Mucosa of rectum (tissue), 2 donors: ENCODE results near the gene MARK2.
A peak's percentile ranks its signal among the peaks of the same experiment; 100 is the strongest.
"Not testable (repeated sequence)": the region's sequence is repeated elsewhere in the genome, so short reads cannot be mapped to it uniquely, and the experiment has no call there.

Source experiments
- H3K27ac ChIP-seq, 2 donors: one replicate each; pipeline ENCODE4 v1.7.0; 2013; ENCODE audit warnings: inconsistent platforms in 2 of 2, low read depth in 2 of 2, low read length in 2 of 2
- H3K27me3 ChIP-seq, 2 donors: one replicate each; pipeline ENCODE4 v1.7.0; 2013; ENCODE audit warnings: low read length in 2 of 2; ENCODE audit not compliant: control insufficient read depth in 2 of 2, insufficient read depth in 2 of 2
- H3K36me3 ChIP-seq, 2 donors: one replicate each; pipeline ENCODE4 v1.7.0; 2013; ENCODE audit warnings: low read length in 2 of 2; ENCODE audit not compliant: control insufficient read depth in 2 of 2, insufficient read depth in 2 of 2
- H3K4me1 ChIP-seq, 2 donors: one replicate each; pipeline ENCODE4 v1.7.0; 2013; ENCODE audit warnings: low read length in 2 of 2, mild to moderate bottlenecking in 1 of 2; ENCODE audit not compliant: control insufficient read depth in 2 of 2, insufficient read depth in 2 of 2
- H3K4me3 ChIP-seq, 2 donors: one replicate each; pipeline ENCODE4 v1.7.0; 2013; ENCODE audit warnings: low read length in 2 of 2
- H3K9ac ChIP-seq, 2 donors: one replicate each; pipeline ENCODE4 v1.7.0; 2013; ENCODE audit warnings: low read length in 2 of 2, low read depth in 1 of 2, mild to moderate bottlenecking in 1 of 2
- H3K9me3 ChIP-seq, 2 donors: one replicate each; pipeline ENCODE4 v1.7.0; 2013; ENCODE audit warnings: low read length in 2 of 2; ENCODE audit not compliant: control insufficient read depth in 2 of 2
- donor health status: healthy.
- donor health status: Normal muscosa, but diverticular disease.

The MARK2 gene

GRCh38 chr11:63838678-63839507 is at the start of gene MARK2:
MARK2 (plus strand) TSS chr11:63839110; CDS start chr11:63839507, 397 bp downstream.
- H3K4me1 ChIP-seq, result peaks cover 42 to 47% of the 10 kb centered on the region in 2 donors
- H3K9me3 ChIP-seq, result no peaks in the 10 kb centered on the region
- peaks cover 3 to 9% of the 10 kb centered on the region in 2 donors for H3K36me3 ChIP-seq
- peak within 1 kb of the TSS; percentile 88 to 93 for H3K9ac ChIP-seq
- H3K4me3 ChIP-seq, result peak within 1 kb of the TSS; percentile 91 to 97
- no peaks in the 10 kb centered on the region for H3K27me3 ChIP-seq
- H3K27ac ChIP-seq, result peak within 1 kb of the TSS; percentile 84 to 91

GRCh38 chr11:63791495-63792167 is 47.3 kb upstream of the MARK2 start:
- no peaks in the 10 kb centered on the region for H3K4me1 ChIP-seq
- H3K9me3 ChIP-seq, result peaks cover 2 to 3% of the 10 kb centered on the region in 2 donors
- H3K36me3 ChIP-seq, result no peaks in the 10 kb centered on the region
- H3K27ac ChIP-seq, result no peak overlapping the region
- H3K9ac ChIP-seq, result no peak overlapping the region
- H3K27me3 ChIP-seq, result no peaks in the 10 kb centered on the region
- H3K4me3 ChIP-seq, result no peak overlapping the region

GRCh38 chr11:63793161-63793560 is 45.7 kb upstream of the MARK2 start:
- Histone ChIP-seq H3K27ac (no peak overlapping the region), H3K9me3 (peaks cover 2 to 3% of the 10 kb centered on the region in 2 donors), H3K36me3 (no peaks in the 10 kb centered on the region), H3K4me1 (no peaks in the 10 kb centered on the region), H3K27me3 (no peaks in the 10 kb centered on the region), H3K9ac (no peak overlapping the region), H3K4me3 (no peak overlapping the region)

GRCh38 chr11:63795066-63795465 is 43.8 kb upstream of the MARK2 start:
- Histone ChIP-seq H3K4me1 (no peaks in the 10 kb centered on the region), H3K27me3 (no peaks in the 10 kb centered on the region), H3K4me3 (no peak overlapping the region), H3K9me3 (peaks cover 2 to 3% of the 10 kb centered on the region in 2 donors), H3K27ac (no peak overlapping the region), H3K36me3 (no peaks in the 10 kb centered on the region), H3K9ac (no peak overlapping the region)

- Histone ChIP-seq H3K27me3 (no peaks in the 10 kb centered on the region), H3K36me3 (no peaks in the 10 kb centered on the region), H3K4me3 (no peak overlapping the region), H3K9me3 (no peaks in the 10 kb centered on the region), H3K9ac (no peak overlapping the region), H3K27ac (no peak overlapping the region), H3K4me1 (peaks cover 0 to 12% of the 10 kb centered on the region in 2 donors)
Measured at GRCh38 chr11:63800921-63801320, 38.0 kb upstream of the MARK2 start.

- no peak overlapping the region for H3K4me3 ChIP-seq
- H3K36me3 ChIP-seq, result no peaks in the 10 kb centered on the region
- no peaks in the 10 kb centered on the region for H3K9me3 ChIP-seq
- H3K4me1 ChIP-seq, result peaks cover 0 to 12% of the 10 kb centered on the region in 2 donors
- peak overlapping the region in 1 of 2 donors; percentile 22 for H3K27ac ChIP-seq
- H3K27me3 ChIP-seq, result no peaks in the 10 kb centered on the region
- no peak overlapping the region for H3K9ac ChIP-seq
Measured at GRCh38 chr11:63802637-63803414, 36.1 kb upstream of the MARK2 start.

GRCh38 chr11:63804259-63804658 is 34.7 kb upstream of the MARK2 start:
- Histone ChIP-seq H3K9me3 (no peaks in the 10 kb centered on the region), H3K27ac (peak overlapping the region; percentile 26 to 41), H3K27me3 (no peaks in the 10 kb centered on the region), H3K9ac (no peak overlapping the region), H3K36me3 (no peaks in the 10 kb centered on the region), H3K4me1 (peaks cover 0 to 12% of the 10 kb centered on the region in 2 donors), H3K4me3 (peak overlapping the region in 1 of 2 donors; percentile 40)

GRCh38 chr11:63805844-63806415 is 33.0 kb upstream of the MARK2 start:
- H3K4me1 ChIP-seq, result peaks cover 0 to 12% of the 10 kb centered on the region in 2 donors
- H3K27me3 ChIP-seq, result no peaks in the 10 kb centered on the region
- H3K27ac ChIP-seq, result no peak overlapping the region
- no peaks in the 10 kb centered on the region for H3K9me3 ChIP-seq
- H3K4me3 ChIP-seq, result no peak overlapping the region
- H3K36me3 ChIP-seq, result no peaks in the 10 kb centered on the region
- no peak overlapping the region for H3K9ac ChIP-seq

GRCh38 chr11:63810383-63810782 is 28.5 kb upstream of the MARK2 start:
- H3K4me1 ChIP-seq, result peaks cover 6 to 13% of the 10 kb centered on the region in 2 donors
- H3K9me3 ChIP-seq, H3K27ac ChIP-seq, H3K9ac ChIP-seq, H3K27me3 ChIP-seq, H3K36me3 ChIP-seq, H3K4me3 ChIP-seq: not testable (repeated sequence)
